WI38 (cell line): ENCODE data around the gene ARHGAP27.
"Not testable (repeated sequence)": the region's sequence is repeated elsewhere in the genome, so short reads cannot be mapped to it uniquely, and the experiment has no call there.

Experiments
- H3K4me3 ChIP-seq: 2 replicates; pipeline ENCODE4 v1.5.1; 2011; ENCODE audit warnings: low read depth, mild to moderate bottlenecking, control low read depth, low read length
- TF ChIP-seq, protein P1 (sequence below): IDR thresholded peaks from 2 replicates; pipeline ENCODE4 v1.5.1; 2012; ENCODE audit warnings: low read depth, mild to moderate bottlenecking, control low read depth, low read length

ARHGAP27 gene, protein sequence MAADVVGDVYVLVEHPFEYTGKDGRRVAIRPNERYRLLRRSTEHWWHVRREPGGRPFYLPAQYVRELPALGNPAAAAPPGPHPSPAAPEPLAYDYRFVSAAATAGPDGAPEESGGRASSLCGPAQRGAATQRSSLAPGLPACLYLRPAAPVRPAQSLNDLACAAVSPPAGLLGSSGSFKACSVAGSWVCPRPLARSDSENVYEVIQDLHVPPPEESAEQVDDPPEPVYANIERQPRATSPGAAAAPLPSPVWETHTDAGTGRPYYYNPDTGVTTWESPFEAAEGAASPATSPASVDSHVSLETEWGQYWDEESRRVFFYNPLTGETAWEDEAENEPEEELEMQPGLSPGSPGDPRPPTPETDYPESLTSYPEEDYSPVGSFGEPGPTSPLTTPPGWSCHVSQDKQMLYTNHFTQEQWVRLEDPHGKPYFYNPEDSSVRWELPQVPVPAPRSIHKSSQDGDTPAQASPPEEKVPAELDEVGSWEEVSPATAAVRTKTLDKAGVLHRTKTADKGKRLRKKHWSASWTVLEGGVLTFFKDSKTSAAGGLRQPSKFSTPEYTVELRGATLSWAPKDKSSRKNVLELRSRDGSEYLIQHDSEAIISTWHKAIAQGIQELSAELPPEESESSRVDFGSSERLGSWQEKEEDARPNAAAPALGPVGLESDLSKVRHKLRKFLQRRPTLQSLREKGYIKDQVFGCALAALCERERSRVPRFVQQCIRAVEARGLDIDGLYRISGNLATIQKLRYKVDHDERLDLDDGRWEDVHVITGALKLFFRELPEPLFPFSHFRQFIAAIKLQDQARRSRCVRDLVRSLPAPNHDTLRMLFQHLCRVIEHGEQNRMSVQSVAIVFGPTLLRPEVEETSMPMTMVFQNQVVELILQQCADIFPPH

DNA sequence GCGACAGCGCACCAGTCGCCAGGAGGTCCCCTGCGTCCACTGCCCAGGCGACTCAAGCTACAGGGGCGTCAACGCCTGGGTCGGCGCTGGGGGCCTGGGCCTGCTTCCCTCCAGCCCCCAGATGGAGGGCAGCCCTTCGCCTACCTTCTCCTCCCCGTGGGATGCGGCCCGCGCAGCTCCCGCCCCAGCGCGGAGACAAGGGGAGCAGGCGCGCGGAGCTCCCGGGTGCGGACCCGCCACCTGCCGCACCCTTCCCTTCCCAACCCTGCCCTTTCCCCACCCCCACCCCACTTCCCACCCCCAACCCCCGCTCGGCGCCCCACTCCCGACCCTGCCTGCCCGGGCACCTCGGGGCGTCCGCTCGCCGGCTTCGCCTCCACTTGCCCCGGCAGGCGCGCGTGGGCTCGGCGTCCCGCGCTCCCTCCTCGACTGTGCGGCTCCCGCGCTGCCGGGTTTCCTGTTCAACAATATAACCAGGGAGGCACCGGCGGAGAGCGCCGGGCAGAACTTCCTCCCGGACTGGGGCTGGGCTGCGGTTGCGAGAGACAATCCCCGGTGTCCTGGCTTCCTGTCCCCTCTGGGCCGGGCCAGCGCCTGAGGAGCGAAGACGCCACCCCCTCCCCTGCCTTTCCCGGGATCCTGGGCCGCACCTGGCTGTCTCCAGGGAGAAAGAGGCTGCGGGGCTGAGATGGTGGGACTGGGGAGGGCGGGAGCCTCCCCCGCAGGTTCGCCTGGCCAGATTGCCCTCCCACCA lies at the start of gene ARHGAP27:
Gene ARHGAP27, minus strand, starts transcription at position 466 of the 754 bp plus-strand sequence. CDS start 2,591 bp downstream, outside the sequence.
- TF ChIP-seq, protein P1, sequence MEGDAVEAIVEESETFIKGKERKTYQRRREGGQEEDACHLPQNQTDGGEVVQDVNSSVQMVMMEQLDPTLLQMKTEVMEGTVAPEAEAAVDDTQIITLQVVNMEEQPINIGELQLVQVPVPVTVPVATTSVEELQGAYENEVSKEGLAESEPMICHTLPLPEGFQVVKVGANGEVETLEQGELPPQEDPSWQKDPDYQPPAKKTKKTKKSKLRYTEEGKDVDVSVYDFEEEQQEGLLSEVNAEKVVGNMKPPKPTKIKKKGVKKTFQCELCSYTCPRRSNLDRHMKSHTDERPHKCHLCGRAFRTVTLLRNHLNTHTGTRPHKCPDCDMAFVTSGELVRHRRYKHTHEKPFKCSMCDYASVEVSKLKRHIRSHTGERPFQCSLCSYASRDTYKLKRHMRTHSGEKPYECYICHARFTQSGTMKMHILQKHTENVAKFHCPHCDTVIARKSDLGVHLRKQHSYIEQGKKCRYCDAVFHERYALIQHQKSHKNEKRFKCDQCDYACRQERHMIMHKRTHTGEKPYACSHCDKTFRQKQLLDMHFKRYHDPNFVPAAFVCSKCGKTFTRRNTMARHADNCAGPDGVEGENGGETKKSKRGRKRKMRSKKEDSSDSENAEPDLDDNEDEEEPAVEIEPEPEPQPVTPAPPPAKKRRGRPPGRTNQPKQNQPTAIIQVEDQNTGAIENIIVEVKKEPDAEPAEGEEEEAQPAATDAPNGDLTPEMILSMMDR: no peak
- H3K4me3 ChIP-seq: peak within 1 kb of the TSS; percentile 45

DNA sequence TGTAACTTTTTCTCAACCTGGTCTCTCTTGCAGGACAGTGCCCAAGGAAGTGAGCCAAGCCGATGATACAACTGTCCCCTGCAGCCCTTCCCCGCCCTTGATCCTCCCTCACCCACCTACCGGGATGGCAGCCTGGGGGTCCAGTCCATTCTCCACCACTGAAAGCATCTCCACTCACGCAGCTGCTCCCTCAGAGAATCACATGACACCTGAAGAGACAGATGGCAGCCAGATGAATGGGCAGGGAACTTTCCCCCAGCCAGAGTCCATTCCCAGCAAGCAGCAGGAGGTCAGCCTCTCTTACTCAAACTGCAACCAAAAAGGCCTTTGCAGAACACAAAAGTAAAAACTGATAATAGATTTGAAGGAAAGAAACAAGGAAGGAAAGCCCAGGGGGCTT lies 49.6 kb upstream of the ARHGAP27 start:
- not testable (repeated sequence) for H3K4me3 ChIP-seq

GRCh38 chr17:45475436-45475835 lies 42.8 kb upstream of the ARHGAP27 start:
- H3K4me3 ChIP-seq: not testable (repeated sequence)

- H3K4me3 ChIP-seq: not testable (repeated sequence)
These were observed 39.6 kb upstream of the ARHGAP27 start for GRCh38 chr17:45472249-45472648.

DNA sequence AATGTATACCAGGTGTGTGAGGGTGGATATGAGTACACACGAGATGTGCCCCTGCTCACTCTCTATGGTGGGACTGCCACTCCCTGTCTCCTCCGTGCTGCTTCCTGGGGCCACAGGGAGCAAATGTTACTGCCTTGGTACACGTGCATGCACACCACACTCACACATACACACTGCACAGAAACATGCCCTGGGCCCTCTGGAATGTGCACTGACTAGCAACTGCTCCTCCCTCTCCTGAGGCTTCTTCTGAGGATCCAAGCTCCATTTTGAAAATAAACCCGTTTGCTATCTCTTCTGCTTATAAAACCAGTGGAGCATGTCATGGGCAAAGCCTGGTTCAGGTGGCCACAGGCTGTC lies 36.5 kb upstream of the ARHGAP27 start:
- not testable (repeated sequence) for H3K4me3 ChIP-seq

- H3K4me3 ChIP-seq: not testable (repeated sequence)
These were observed 35.9 kb upstream of the ARHGAP27 start for GRCh38 chr17:45468293-45469203.

DNA sequence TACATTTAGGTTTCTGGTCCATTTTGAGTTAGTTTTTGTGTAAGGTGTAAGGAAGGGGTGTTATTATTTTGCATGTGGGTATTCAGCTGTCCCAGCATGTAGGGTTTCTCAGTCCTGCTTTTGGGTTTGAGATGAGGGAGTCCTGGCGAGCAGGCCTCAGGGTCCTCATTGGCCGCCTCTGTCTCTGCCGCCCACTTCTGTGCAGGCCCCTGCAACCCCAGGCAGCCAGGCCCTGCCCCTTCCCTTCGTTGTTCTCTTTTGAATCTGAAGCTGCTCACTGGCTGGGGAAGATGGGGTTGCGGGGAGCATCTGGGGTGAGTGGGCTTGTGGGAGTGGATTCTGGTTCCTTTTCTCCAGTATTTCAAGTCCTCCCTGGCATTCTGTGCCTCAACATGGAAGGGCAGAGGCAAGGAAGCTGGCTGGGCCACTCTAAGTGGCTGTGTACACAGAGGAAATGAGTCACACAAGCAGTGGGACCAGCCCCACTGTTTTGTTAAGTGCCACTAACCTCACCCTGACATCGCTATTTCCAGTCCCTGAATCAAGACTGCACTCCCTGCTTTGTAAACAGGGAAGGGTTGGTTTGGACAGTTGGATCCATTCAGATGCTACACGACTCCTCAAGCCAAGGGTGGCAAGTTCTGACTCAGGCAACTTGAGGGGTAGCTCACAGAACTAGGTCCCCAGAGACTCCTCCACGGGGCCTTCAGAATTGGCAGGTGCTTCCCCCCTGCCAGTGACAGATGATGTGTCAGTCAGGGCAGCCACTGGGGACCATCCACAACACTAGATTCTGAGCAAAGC lies 29.1 kb upstream of the ARHGAP27 start:
- not testable (repeated sequence) for H3K4me3 ChIP-seq

- H3K4me3 ChIP-seq: not testable (repeated sequence)
These were observed 27.8 kb upstream of the ARHGAP27 start for GRCh38 chr17:45460422-45460821.

DNA sequence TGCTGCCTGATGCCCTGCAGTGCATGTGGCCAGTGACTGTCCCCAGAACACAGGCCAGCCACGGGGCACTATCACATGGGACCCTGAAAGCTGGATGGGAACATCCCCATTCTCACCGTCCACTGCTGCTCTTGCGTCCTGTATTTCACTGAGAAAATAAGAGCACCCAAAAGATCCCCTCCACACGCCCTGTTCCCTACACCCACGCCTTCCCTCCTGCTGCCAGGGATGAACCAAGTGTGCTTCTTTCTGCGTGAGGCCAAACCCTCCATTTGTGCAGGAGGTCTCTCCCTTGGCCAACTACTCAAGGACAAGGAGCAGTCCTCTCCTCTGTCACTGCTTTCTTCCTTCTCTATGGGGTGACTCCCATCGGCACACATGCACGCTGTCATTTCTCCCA lies 21.7 kb upstream of the ARHGAP27 start:
- H3K4me3 ChIP-seq: not testable (repeated sequence)

DNA sequence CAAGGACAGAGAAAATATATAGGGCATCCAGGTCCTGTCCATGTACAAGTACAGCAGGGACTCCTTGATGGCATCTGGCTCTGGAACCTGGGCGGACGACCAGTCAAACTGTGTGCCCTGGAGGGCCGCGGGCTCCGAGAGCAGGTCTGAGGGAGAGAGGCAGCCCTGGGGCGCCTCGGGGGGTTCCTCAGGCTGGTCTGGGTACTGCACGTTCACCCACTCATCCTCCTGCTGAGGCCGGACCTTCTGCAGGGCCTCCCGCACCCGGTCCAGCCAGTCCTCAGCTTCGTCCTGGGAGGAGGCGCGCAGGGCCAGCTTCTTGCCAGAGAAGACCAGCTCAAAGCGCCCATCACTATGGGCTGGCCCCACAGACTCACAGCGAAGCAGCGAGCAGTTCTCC lies 21.1 kb upstream of the ARHGAP27 start:
- H3K4me3 ChIP-seq: not testable (repeated sequence)

GRCh38 chr17:45453225-45453534 lies 20.5 kb upstream of the ARHGAP27 start:
- not testable (repeated sequence) for H3K4me3 ChIP-seq

DNA sequence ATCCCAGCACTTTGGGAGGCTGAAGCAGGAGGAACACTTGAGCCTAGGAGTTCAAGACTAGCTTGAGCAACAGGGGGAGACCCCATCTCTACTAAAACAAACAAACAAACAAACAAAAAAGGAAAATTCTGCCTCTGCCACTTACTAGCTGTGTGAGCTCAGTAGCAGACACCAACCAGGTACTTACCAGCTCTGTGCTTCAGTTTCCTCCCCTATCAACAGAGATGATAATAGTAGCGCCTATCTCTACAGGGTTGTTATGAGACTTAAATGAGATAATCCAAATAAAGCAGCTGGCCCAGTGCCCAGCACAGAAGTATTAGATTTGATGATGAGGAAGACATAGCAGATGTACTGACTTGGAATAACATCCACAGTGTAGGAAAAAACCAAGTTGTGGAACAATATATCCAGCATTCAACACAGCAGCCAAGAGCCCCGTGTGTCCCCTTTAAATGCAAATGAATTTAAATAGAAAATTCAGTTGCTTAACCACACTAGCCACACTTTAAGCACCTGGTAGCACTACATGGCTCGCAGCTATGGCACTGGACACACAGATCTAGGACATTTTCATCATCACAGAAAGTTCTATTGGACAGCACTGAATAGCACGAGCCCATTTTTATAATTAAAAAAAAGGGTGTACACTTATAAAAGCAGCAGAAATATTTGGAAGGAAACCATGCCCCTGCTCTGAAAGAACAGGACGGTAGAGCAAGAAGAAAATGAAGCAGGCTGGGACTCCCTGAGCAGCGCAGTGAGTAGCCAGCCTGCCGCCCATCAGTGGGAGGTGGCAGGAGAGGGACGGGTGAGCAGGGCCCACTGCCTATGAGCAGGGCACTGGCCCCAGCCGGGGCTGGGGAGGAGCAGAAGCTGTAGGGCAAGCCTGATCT lies 19.9 kb upstream of the ARHGAP27 start:
- not testable (repeated sequence) for H3K4me3 ChIP-seq

GRCh38 chr17:45451660-45452059 lies 19.0 kb upstream of the ARHGAP27 start:
- not testable (repeated sequence) for H3K4me3 ChIP-seq
